OCI-LY3 (cell line): ENCODE measurements around the gene ABHD10.

ENCODE experiments used
- H2AFZ ChIP-seq: fragments of 200-600, 300-600 bp; shearing (Covaris generic); 2 replicates; pipeline ENCODE4 v1.6.0; 2014; ENCODE audit warnings: antibody characterized with exemption, low read depth, low read length
- H3K27ac ChIP-seq: fragments of 200-600, 300-600 bp; sonication (generic); 2 replicates; pipeline ENCODE4 v1.5.1; 2014; ENCODE audit warnings: mild to moderate bottlenecking, low read length, moderate library complexity, mixed read lengths
- H3K27me3 ChIP-seq: fragments of 200-600, 300-600 bp; sonication (generic); 2 replicates; pipeline ENCODE4 v1.6.1; 2014; ENCODE audit warnings: low read depth, low read length, mixed read lengths
- H3K36me3 ChIP-seq: fragments of 200-600, 300-600 bp; sonication (generic); replicated peaks from 2 replicates; pipeline ENCODE3; 2014; ENCODE audit warnings: low read depth, low read length, mixed read lengths
- H3K4me1 ChIP-seq: fragments of 300-600, 200-600 bp; sonication (generic); 2 replicates; pipeline ENCODE4 v1.6.1; 2014; ENCODE audit warnings: low read length, mixed read lengths
- H3K4me2 ChIP-seq: fragments of 200-600, 300-600 bp; sonication (generic); 2 replicates; pipeline ENCODE4 v1.6.1; 2014; ENCODE audit warnings: low read length, mixed read lengths
- H3K4me3 ChIP-seq: fragments of 300-600, 200-600 bp; sonication (generic); 2 replicates; pipeline ENCODE4 v1.5.1; 2014; ENCODE audit warnings: antibody characterized with exemption, mild to moderate bottlenecking, low read length, moderate library complexity
- H3K79me2 ChIP-seq: fragments of 300-600, 200-600 bp; shearing (Covaris generic); 2 replicates; pipeline ENCODE4 v1.6.1; 2014; ENCODE audit warnings: mild to moderate bottlenecking, low read length, mixed read lengths
- H3K9ac ChIP-seq: fragments of 300-600, 200-600 bp; shearing (Covaris generic); 2 replicates; pipeline ENCODE4 v1.6.0; 2014; ENCODE audit warnings: mild to moderate bottlenecking, low read length, moderate library complexity
- H3K9me3 ChIP-seq: fragments of 200-600, 300-600 bp; shearing (Covaris generic); 2 replicates; pipeline ENCODE4 v1.6.1; 2014; ENCODE audit warnings: low read length, mixed read lengths; ENCODE audit not compliant: insufficient read depth
- H4K20me1 ChIP-seq: fragments of 200-600, 300-600 bp; sonication (generic); 2 replicates; pipeline ENCODE4 v1.6.1; 2016; ENCODE audit warnings: low read length, mixed read lengths; ENCODE audit not compliant: insufficient read depth
- EZH2phosphoT487 ChIP-seq: fragments of 200-600 bp; shearing (Covaris generic); IDR thresholded peaks from 2 replicates; pipeline ENCODE4 v1.6.1; 2018; ENCODE audit warnings: antibody characterized with exemption, mixed run types, low read depth
- TF ChIP-seq, protein P1 (sequence below): fragments of 200-600, 300-600 bp; sonication (generic); IDR thresholded peaks from 2 replicates; pipeline ENCODE4 v1.5.1; 2014; ENCODE audit warnings: antibody characterized with exemption, low read length, low read depth

Gene ABHD10

GRCh38 chr3:112000966-112001365 lies 22.1 kb downstream of the ABHD10 start:
- H3K4me3 ChIP-seq, result no peak overlapping the region
- H3K4me1 ChIP-seq, result peaks cover 12% of the 10 kb centered on the region
- H3K9me3 ChIP-seq, result no peaks in the 10 kb centered on the region
- no peaks in the 10 kb centered on the region for H3K79me2 ChIP-seq
- H3K4me2 ChIP-seq, result no peak overlapping the region
- H4K20me1 ChIP-seq, result no peaks in the 10 kb centered on the region
- peaks cover 12% of the 10 kb centered on the region; the same call in 1 of the 2 replicates for H3K27me3 ChIP-seq
- H3K36me3 ChIP-seq, result no peaks in the 10 kb centered on the region
- no peak for TF ChIP-seq EZH2phosphoT487
- TF ChIP-seq, protein P1, sequence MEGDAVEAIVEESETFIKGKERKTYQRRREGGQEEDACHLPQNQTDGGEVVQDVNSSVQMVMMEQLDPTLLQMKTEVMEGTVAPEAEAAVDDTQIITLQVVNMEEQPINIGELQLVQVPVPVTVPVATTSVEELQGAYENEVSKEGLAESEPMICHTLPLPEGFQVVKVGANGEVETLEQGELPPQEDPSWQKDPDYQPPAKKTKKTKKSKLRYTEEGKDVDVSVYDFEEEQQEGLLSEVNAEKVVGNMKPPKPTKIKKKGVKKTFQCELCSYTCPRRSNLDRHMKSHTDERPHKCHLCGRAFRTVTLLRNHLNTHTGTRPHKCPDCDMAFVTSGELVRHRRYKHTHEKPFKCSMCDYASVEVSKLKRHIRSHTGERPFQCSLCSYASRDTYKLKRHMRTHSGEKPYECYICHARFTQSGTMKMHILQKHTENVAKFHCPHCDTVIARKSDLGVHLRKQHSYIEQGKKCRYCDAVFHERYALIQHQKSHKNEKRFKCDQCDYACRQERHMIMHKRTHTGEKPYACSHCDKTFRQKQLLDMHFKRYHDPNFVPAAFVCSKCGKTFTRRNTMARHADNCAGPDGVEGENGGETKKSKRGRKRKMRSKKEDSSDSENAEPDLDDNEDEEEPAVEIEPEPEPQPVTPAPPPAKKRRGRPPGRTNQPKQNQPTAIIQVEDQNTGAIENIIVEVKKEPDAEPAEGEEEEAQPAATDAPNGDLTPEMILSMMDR, result no peak
- H3K27ac ChIP-seq, result no peak overlapping the region
- H2AFZ ChIP-seq, result no peak overlapping the region
- H3K9ac ChIP-seq, result no peak overlapping the region

- H3K9ac ChIP-seq, result no peak overlapping the region
- no peak overlapping the region for H2AFZ ChIP-seq
- peaks cover 12% of the 10 kb centered on the region; the same call in 1 of the 2 replicates for H3K27me3 ChIP-seq
- H3K36me3 ChIP-seq, result no peaks in the 10 kb centered on the region
- H4K20me1 ChIP-seq, result no peaks in the 10 kb centered on the region
- no peak overlapping the region for H3K27ac ChIP-seq
- no peak overlapping the region for H3K4me2 ChIP-seq
- no peak overlapping the region for H3K4me3 ChIP-seq
- H3K9me3 ChIP-seq, result no peaks in the 10 kb centered on the region
- TF ChIP-seq, protein P1, result no peak
- TF ChIP-seq EZH2phosphoT487, result no peak
- peaks cover 12% of the 10 kb centered on the region for H3K4me1 ChIP-seq
- H3K79me2 ChIP-seq, result no peaks in the 10 kb centered on the region
These were observed 22.7 kb downstream of the ABHD10 start for GRCh38 chr3:112001526-112001925.

GRCh38 chr3:112002096-112002971 lies 23.5 kb downstream of the ABHD10 start:
- no peaks in the 10 kb centered on the region for H3K36me3 ChIP-seq
- no peak overlapping the region for H3K4me3 ChIP-seq
- no peaks in the 10 kb centered on the region for H3K79me2 ChIP-seq
- no peak overlapping the region for H3K27ac ChIP-seq
- H3K4me2 ChIP-seq, result no peak overlapping the region
- peaks cover 12% of the 10 kb centered on the region for H3K4me1 ChIP-seq
- H3K9me3 ChIP-seq, result no peaks in the 10 kb centered on the region
- no peak for TF ChIP-seq EZH2phosphoT487
- TF ChIP-seq, protein P1, result no peak
- H4K20me1 ChIP-seq, result no peaks in the 10 kb centered on the region
- no peak overlapping the region for H3K9ac ChIP-seq
- H2AFZ ChIP-seq, result no peak overlapping the region
- peaks cover 12% of the 10 kb centered on the region; the same call in 1 of the 2 replicates for H3K27me3 ChIP-seq

DNA sequence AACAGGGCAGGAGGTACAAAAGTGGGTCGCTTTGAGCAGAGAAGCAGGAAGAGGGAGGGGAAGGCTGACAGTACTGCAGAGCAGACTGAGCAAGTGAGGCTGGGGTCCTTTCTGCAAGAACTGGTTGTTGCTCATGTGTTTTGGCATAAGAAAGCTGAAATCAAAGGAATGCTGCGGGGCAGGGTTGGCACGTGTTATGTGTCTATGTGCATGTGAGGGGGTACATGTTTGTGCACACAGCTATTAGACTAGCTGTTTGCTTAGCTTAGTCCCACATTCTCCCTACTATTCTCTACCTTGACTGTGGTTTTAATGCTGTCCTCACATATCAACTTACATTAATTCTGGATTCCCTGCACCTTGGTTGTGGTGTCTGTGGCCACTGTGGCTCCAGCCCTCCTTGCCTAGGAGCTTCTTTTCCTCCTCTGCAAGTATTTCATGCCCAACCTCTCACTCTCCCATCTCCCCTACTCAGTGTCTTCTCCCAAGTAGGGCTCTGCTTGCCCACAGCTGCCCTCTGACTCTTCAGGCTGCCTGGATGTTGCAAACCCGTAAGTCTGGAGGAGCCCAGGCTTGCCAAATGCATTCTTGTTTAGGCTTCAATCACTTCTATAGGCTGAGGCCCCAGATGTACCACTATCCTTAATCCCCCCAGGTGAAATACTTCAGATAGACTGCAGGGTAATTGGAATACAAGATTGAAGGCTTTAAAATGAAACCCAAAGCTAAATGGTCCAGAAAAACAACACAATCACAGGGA lies 24.7 kb downstream of the ABHD10 start:
- H3K36me3 ChIP-seq, result no peaks in the 10 kb centered on the region
- no peaks in the 10 kb centered on the region for H3K9me3 ChIP-seq
- H3K27ac ChIP-seq, result no peak overlapping the region
- H3K4me2 ChIP-seq, result no peak overlapping the region
- H3K79me2 ChIP-seq, result no peaks in the 10 kb centered on the region
- H3K9ac ChIP-seq, result no peak overlapping the region
- H2AFZ ChIP-seq, result no peak overlapping the region
- peaks cover 12% of the 10 kb centered on the region; the same call in 1 of the 2 replicates for H3K27me3 ChIP-seq
- no peak for TF ChIP-seq EZH2phosphoT487
- TF ChIP-seq, protein P1, result no peak
- peaks cover 11% of the 10 kb centered on the region for H3K4me1 ChIP-seq
- no peaks in the 10 kb centered on the region for H4K20me1 ChIP-seq
- H3K4me3 ChIP-seq, result no peak overlapping the region
